A673 (cell line): ENCODE data around the gene CHRDL1. TPM values are rescaled to one million over a fixed set of nuclear protein-coding genes. Genes with fewer than 3 reads are reported as not detected.

Experiments
- BruUV-seq: library from RNA; stranded (reverse); fragments of 400-500 nt; replicated peaks from 2 replicates; lab custom pipeline; 2021; lab: Mats Ljungman, UMichigan
- CTCF ChIA-PET: fragments of 300-600 bp; sonication (Branson Sonifier 250); formaldehyde crosslinking; loops from one replicate; lab custom pipeline; 2022; ENCODE audit warnings: antibody characterized with exemption; lab: Charles Lee
- POLR2A ChIA-PET: fragments of 300-600 bp; sonication (Branson Sonifier 250); formaldehyde crosslinking; loops from one replicate; lab custom pipeline; 2022; ENCODE audit warnings: antibody characterized with exemption; ENCODE audit not compliant: low non-redundant PET; lab: Charles Lee
- DNase-seq: peaks from one replicate; pipeline ENCODE4 v3.0.0-alpha.2; 2015; ENCODE audit warnings: low spot score
- H3K27ac ChIP-seq: fragments of 200-600 bp; sonication (generic); 2 replicates; pipeline ENCODE4 v1.5.1; 2016; ENCODE audit warnings: mixed run types, low read depth, mild to moderate bottlenecking, mixed read lengths, antibody characterized with exemption, low read length; ENCODE audit not compliant: poor library complexity, severe bottlenecking
- H3K27me3 ChIP-seq: fragments of 200-600 bp; sonication (generic); replicated peaks from 2 replicates; pipeline ENCODE4 v1.6.1; 2017; ENCODE audit warnings: mixed run types, low read depth, mild to moderate bottlenecking, mixed read lengths, antibody characterized with exemption, low read length; ENCODE audit not compliant: insufficient read depth, poor library complexity
- H3K36me3 ChIP-seq: fragments of 200-600 bp; sonication (generic); 2 replicates; pipeline ENCODE4 v1.6.1; 2016; ENCODE audit warnings: mixed run types, mild to moderate bottlenecking, mixed read lengths, antibody characterized with exemption, low read length; ENCODE audit not compliant: insufficient read depth, poor library complexity, severe bottlenecking
- H3K4me1 ChIP-seq: fragments of 200-600 bp; sonication (generic); 2 replicates; pipeline ENCODE4 v1.6.1; 2017; ENCODE audit warnings: mixed run types, mild to moderate bottlenecking, mixed read lengths, antibody characterized with exemption, low read length; ENCODE audit not compliant: insufficient read depth, poor library complexity, severe bottlenecking
- H3K4me3 ChIP-seq: fragments of 200-600 bp; sonication (generic); 2 replicates; pipeline ENCODE4 v1.5.1; 2016; ENCODE audit warnings: low read depth, mixed run types, mild to moderate bottlenecking, mixed read lengths, low read length; ENCODE audit not compliant: poor library complexity, severe bottlenecking
- H3K9me3 ChIP-seq: fragments of 200-600 bp; sonication (generic); 2 replicates; pipeline ENCODE4 v1.6.1; 2016; ENCODE audit warnings: mixed run types, low read depth, mild to moderate bottlenecking, mixed read lengths, antibody characterized with exemption, low read length; ENCODE audit not compliant: poor library complexity, severe bottlenecking
- CTCF ChIP-seq: fragments of 300-800, 200-600 bp; sonication (generic); conservative IDR thresholded peaks from 2 replicates; pipeline ENCODE4 v1.5.1; 2017; ENCODE audit warnings: low read depth, mild to moderate bottlenecking, antibody characterized with exemption, low read length, moderate library complexity, mixed read lengths
- EZH2 ChIP-seq: fragments of 200-600 bp; sonication (generic); IDR thresholded peaks from 2 replicates; pipeline ENCODE4 v1.6.1; 2017; ENCODE audit warnings: borderline replicate concordance, low read depth, mild to moderate bottlenecking, mixed read lengths, antibody characterized with exemption, low read length; ENCODE audit not compliant: poor library complexity, severe bottlenecking
- intact Hi-C: fragments of 100-400 bp; cut with micrococcal nuclease; formaldehyde crosslinking; loops from one replicate; pipeline ENCODE4 v1.10.0; 2022; ENCODE audit not compliant: unreplicated experiment
- total RNA-seq: library from RNA; stranded (reverse); gene quantifications from 2 replicates; pipeline ENCODE4 v1.2.3, GENCODE V29; 2021

The CHRDL1 gene
- total RNA-seq, 1 experiment from 2014 or later: 0.41 TPM

DNA sequence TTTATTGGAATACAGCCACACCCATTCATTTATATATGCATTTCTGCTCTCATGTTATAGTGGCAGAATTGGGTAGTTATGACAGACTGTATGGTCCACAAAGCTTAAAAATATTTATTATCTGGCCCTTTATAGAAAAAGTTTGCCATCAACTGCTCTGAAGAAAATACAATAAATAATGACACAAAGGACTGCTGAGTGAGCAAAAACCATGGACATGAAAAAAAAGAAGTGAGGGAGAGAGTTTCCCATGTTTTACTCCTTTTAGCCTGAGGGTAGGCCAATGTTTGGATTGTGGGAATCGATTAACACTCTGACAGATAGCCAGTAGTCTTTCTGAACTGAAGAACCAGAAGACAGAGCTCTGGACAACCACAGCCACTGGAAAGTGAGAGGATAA lies 149.2 kb downstream of the CHRDL1 start:
- CTCF ChIA-PET: no interaction called here
- no peaks in the 10 kb centered on the region for H3K4me1 ChIP-seq
- BruUV-seq: no TSS peak
- POLR2A ChIA-PET: no interaction called here
- no peaks in the 10 kb centered on the region for H3K9me3 ChIP-seq
- no peaks in the 10 kb centered on the region for H3K36me3 ChIP-seq
- intact Hi-C loops: no loop called here
- no peak for DNase-seq
- no peak overlapping the region for H3K4me3 ChIP-seq
- H3K27ac ChIP-seq: no peak overlapping the region
- TF ChIP-seq CTCF: no peak
- TF ChIP-seq EZH2: no peak
- no peaks in the 10 kb centered on the region for H3K27me3 ChIP-seq
